PC-9 (cell line): ENCODE data around the gene KPNA2. TPM values are rescaled to one million over a fixed set of nuclear protein-coding genes. Genes with fewer than 3 reads are reported as not detected.
"Not testable (repeated sequence)": the region's sequence is repeated elsewhere in the genome, so short reads cannot be mapped to it uniquely, and the experiment has no call there.

Experiments used
- BruUV-seq: library from RNA; stranded (reverse); fragments of 400-500 nt; replicated peaks from 2 replicates; lab custom pipeline; 2021; lab: Mats Ljungman, UMichigan
- CTCF ChIA-PET: fragments of 300-600 bp; sonication (Branson Sonifier 250); formaldehyde crosslinking; loops from one replicate; lab custom pipeline; 2022; ENCODE audit warnings: antibody characterized with exemption; lab: Charles Lee
- POLR2A ChIA-PET: fragments of 300-600 bp; sonication (Branson Sonifier 250); formaldehyde crosslinking; loops from one replicate; lab custom pipeline; 2022; ENCODE audit warnings: antibody characterized with exemption; ENCODE audit not compliant: unreplicated experiment; lab: Charles Lee
- DNase-seq, 2 experiments: peaks; one replicate each; pipeline versions ENCODE4 v3.0.0 to v3.0.0-alpha.2; 2015 to 2022; ENCODE audit warnings: mixed read lengths in 1 of 2
- H2AFZ ChIP-seq: fragments of 200-600 bp; sonication (generic); 2 replicates; pipeline ENCODE4 v1.8.1; 2017; ENCODE audit warnings: antibody characterized with exemption
- H3F3A ChIP-seq: fragments of 200-600 bp; sonication (generic); 2 replicates; pipeline ENCODE4 v1.8.1; 2017; ENCODE audit warnings: antibody characterized with exemption, mild to moderate bottlenecking, low read depth; ENCODE audit not compliant: insufficient read depth
- H3K27ac ChIP-seq: fragments of 200-600 bp; sonication (generic); 2 replicates; pipeline ENCODE4 v1.6.1; 2016; ENCODE audit warnings: mixed run types
- H3K27me3 ChIP-seq: fragments of 200-600 bp; sonication (generic); 2 replicates; pipeline ENCODE4 v1.6.1; 2016; ENCODE audit warnings: low read depth, mixed run types; ENCODE audit not compliant: insufficient read depth
- H3K36me3 ChIP-seq: fragments of 200-600 bp; sonication (generic); 2 replicates; pipeline ENCODE4 v1.6.1; 2016; ENCODE audit warnings: low read depth, mixed run types
- H3K4me1 ChIP-seq: fragments of 200-600 bp; sonication (generic); replicated peaks from 2 replicates; pipeline ENCODE4 v1.6.1; 2016; ENCODE audit warnings: mixed run types; ENCODE audit not compliant: insufficient read depth
- H3K4me2 ChIP-seq: fragments of 200-600 bp; sonication (generic); 2 replicates; pipeline ENCODE4 v1.6.1; 2017; ENCODE audit warnings: mixed run types
- H3K4me3 ChIP-seq: fragments of 200-600 bp; sonication (generic); 2 replicates; pipeline ENCODE4 v1.6.1; 2016; ENCODE audit warnings: mixed run types
- H3K79me2 ChIP-seq: fragments of 200-600 bp; sonication (generic); 2 replicates; pipeline ENCODE4 v1.6.1; 2017; ENCODE audit warnings: low read depth, mixed run types
- H3K9me2 ChIP-seq: fragments of 200-600 bp; sonication (generic); 2 replicates; pipeline ENCODE4 v1.8.1; 2017; ENCODE audit warnings: mild to moderate bottlenecking; ENCODE audit not compliant: insufficient read depth
- H3K9me3 ChIP-seq: fragments of 200-600 bp; sonication (generic); 2 replicates; pipeline ENCODE4 v1.8.1; 2016; ENCODE audit warnings: low read depth; ENCODE audit not compliant: insufficient read depth
- H4K20me1 ChIP-seq: fragments of 200-600 bp; sonication (generic); 2 replicates; pipeline ENCODE4 v1.8.1; 2017; ENCODE audit not compliant: insufficient read depth
- EZH2 ChIP-seq: fragments of 200-600 bp; sonication (generic); IDR thresholded peaks from 2 replicates; pipeline ENCODE4 v1.8.0; 2017; ENCODE audit warnings: antibody characterized with exemption, low read depth
- intact Hi-C: fragments of 100-400 bp; cut with micrococcal nuclease; formaldehyde crosslinking; loops from one replicate; pipeline ENCODE4 v1.10.0; 2022; ENCODE audit not compliant: unreplicated experiment
- total RNA-seq: library from RNA; stranded (reverse); gene quantifications from 2 replicates; pipeline ENCODE4 v1.2.3, GENCODE V29; 2021
- TF ChIP-seq, protein P1 (sequence below): fragments of 200-600 bp; sonication (generic); conservative IDR thresholded peaks from 2 replicates; pipeline ENCODE4 v1.6.1; 2017; ENCODE audit warnings: mixed run types, antibody characterized with exemption, mild to moderate bottlenecking, moderate library complexity

Gene KPNA2
- total RNA-seq, 1 experiment from 2014 or later = 201 TPM

DNA sequence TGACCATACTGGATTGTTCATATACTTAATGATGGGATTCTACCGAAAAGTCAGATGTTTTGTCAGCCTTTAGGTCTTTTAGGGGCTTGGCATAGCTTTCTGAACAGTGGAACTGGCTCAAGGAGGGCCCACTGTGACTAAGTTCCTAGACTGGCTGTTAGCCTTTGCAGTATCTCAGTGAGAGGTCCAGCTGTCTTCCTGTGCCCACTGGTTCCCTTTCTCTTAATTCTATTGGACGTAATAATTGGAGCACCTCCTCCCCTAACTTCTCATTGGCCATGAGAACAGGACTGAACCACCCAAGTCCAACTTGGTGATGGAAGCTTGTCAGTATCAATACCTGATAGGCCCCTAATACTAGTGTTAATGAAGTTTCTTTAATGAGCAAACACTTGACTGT, 13.5 kb downstream of the KPNA2 start:
- no peaks in the 10 kb centered on the region for H3K79me2 ChIP-seq
- POLR2A ChIA-PET = no interaction called here
- intact Hi-C loops = no loop called here

DNA sequence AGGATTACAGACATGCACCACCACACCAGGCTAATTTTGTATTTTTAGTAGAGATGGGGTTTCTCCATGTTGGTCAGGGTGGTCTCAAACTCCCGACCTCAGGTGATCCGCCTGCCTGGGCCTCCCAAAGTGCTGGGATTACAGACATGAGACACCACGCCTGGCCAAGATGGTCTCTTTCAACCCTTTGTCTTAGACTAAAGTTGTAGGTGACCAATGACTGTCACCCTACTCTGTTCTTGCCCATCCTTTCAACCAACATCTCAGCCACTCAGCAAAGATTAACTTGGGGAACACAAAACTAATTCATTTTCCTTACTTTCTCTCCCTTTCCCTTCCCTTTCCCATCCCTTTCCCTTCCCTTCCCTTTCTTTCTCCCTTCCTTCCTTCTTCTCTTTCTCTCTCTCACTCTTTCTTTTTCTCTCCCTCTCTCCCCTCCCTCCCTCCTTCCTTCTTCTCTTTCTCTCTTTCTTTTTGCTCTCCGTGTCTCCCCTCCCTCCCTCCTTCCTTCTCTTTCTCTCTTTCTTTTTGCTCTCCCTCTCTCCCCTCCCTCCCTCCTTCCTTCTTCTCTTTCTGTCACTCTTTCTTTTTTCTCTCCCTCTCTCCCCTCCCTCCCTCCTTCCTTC, 14.4 kb downstream of the KPNA2 start:
- DNase-seq, intact Hi-C loops, H3K9me3 ChIP-seq, POLR2A ChIA-PET, H3K9me2 ChIP-seq, H3K27me3 ChIP-seq, CTCF ChIA-PET, H2AFZ ChIP-seq, H3K4me2 ChIP-seq, H3K4me3 ChIP-seq, H4K20me1 ChIP-seq, H3K79me2 ChIP-seq, BruUV-seq, H3K4me1 ChIP-seq, H3K27ac ChIP-seq: not testable (repeated sequence)
- Histone ChIP-seq H3F3A (peaks cover 32% of the 10 kb centered on the region), H3K36me3 (peaks cover 15% of the 10 kb centered on the region)

More for the DNA sequence above, 13.5 kb downstream of the KPNA2 start:
- peaks cover 4% of the 10 kb centered on the region; the same call in 1 of the 2 replicates for H4K20me1 ChIP-seq
- TF ChIP-seq, protein P1, sequence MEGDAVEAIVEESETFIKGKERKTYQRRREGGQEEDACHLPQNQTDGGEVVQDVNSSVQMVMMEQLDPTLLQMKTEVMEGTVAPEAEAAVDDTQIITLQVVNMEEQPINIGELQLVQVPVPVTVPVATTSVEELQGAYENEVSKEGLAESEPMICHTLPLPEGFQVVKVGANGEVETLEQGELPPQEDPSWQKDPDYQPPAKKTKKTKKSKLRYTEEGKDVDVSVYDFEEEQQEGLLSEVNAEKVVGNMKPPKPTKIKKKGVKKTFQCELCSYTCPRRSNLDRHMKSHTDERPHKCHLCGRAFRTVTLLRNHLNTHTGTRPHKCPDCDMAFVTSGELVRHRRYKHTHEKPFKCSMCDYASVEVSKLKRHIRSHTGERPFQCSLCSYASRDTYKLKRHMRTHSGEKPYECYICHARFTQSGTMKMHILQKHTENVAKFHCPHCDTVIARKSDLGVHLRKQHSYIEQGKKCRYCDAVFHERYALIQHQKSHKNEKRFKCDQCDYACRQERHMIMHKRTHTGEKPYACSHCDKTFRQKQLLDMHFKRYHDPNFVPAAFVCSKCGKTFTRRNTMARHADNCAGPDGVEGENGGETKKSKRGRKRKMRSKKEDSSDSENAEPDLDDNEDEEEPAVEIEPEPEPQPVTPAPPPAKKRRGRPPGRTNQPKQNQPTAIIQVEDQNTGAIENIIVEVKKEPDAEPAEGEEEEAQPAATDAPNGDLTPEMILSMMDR = no peak
- no peak for TF ChIP-seq EZH2
- H3K4me3 ChIP-seq = no peak overlapping the region
- no TSS peak for BruUV-seq
- H2AFZ ChIP-seq = no peak overlapping the region
- no peaks in the 10 kb centered on the region for H3K9me3 ChIP-seq
- H3K27me3 ChIP-seq = no peaks in the 10 kb centered on the region
- no peak for DNase-seq
- CTCF ChIA-PET = no interaction called here
- peaks cover 24% of the 10 kb centered on the region for H3K36me3 ChIP-seq
- H3K4me2 ChIP-seq = no peak overlapping the region
- peaks cover 41% of the 10 kb centered on the region for H3F3A ChIP-seq
- H3K4me1 ChIP-seq = no peaks in the 10 kb centered on the region
- H3K9me2 ChIP-seq = no peaks in the 10 kb centered on the region
- no peak overlapping the region for H3K27ac ChIP-seq

DNA sequence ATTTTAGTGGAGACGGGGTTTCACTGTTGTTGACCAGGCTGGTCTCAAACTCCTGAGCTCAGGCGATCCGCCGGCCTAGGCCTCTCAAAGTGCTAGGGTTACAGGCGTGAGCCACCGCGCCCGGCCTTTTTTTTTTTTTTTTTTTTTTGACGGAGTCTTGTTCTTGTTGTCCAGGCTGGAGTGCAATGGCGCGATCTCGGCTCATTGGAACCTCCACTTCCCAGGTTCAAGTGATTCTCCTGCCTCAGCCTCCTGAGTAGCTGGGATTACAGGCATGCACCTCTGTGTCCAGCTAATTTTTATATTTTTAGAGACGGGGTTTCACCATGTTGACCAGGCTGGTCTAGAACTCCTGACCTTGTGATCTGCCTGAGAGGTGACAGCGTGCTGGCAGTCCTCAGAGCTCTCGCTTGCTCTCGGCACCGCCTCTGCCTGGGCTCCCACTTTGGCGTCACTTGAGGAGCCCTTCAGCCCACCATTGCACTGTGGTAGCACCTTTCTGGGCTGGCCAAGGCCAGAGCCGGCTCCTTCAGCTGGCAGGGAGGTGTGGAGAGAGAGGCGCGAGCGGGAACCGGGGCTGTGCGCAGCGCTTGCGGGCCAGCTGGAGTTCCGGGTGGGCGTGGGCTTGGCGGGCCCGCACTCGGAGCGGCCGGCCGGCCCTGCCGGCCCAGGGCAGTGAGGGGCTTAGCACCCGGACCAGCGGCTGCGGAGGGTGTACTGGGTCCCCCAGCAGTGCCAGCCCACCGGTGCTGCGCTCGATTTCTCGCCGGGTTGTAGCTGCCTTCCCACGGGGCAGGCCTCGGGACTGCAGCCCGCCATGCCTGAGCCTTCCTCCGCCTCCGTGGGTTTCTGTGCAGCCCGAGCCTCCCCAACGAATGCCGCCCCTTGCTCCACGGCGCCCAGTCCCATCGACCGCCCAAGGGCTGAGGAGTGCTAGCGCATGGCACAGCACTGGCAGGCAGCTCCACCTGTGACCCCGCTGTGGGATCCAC, 16.1 kb downstream of the KPNA2 start:
- H4K20me1 ChIP-seq, H3K36me3 ChIP-seq, intact Hi-C loops, H3K4me2 ChIP-seq, H3K27me3 ChIP-seq, H3K4me1 ChIP-seq, H3K9me3 ChIP-seq, H2AFZ ChIP-seq, H3K79me2 ChIP-seq, DNase-seq, BruUV-seq, CTCF ChIA-PET, H3K9me2 ChIP-seq, POLR2A ChIA-PET, H3K27ac ChIP-seq, H3K4me3 ChIP-seq: not testable (repeated sequence)
- H3F3A ChIP-seq = peaks cover 17% of the 10 kb centered on the region

DNA sequence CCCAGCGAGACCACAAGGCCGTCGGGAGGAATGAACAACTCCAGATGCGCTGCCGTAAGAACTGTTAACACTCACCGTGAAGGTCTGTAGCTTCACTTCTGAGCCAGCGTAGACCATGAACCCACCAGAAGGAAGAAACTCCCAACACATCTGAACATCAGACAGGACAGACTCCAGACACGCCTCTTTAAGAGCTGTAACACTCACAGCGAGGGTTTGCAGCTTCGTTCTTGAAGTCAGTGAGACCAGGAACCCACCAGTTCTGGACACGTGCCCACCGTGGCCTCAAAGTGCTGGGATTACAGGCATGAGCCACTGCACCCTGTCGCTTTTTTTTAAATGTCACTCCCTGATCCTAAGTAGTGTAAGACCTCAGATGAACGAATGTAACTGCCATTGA, 17.3 kb downstream of the KPNA2 start:
- no peak for DNase-seq
- Histone ChIP-seq H3K79me2 (no peaks in the 10 kb centered on the region), H3K27ac (no peak overlapping the region), H3K4me3 (no peak overlapping the region), H3K27me3 (no peaks in the 10 kb centered on the region), H3K36me3 (no peaks in the 10 kb centered on the region), H3K4me1 (no peaks in the 10 kb centered on the region), H3K4me2 (no peak overlapping the region), H3F3A (peaks cover 5% of the 10 kb centered on the region), H4K20me1 (0 out of 2 replicates have a peak, but pooled peaks cover 2% of the 10 kb centered on the region), H2AFZ (no peak overlapping the region), H3K9me2 (no peaks in the 10 kb centered on the region), H3K9me3 (no peaks in the 10 kb centered on the region)
- no TSS peak for BruUV-seq
- no peak for TF ChIP-seq EZH2
- TF ChIP-seq, protein P1 = no peak
- intact Hi-C loops = no loop called here
- CTCF ChIA-PET = interaction anchor here (0.9 kb wide), 1 partner anchor 389 kb away, joined by 8 read pairs; no protein-coding TSS in a partner anchor
- POLR2A ChIA-PET = no interaction called here
